H1 (cell line): ENCODE results near the gene CUTC.

Experiments
- EZH2 ChIP-seq: fragments of 200-600 bp; sonication (generic); IDR thresholded peaks from 2 replicates; pipeline ENCODE4 v1.7.1; 2012; ENCODE audit warnings: low read depth, mild to moderate bottlenecking, moderate library complexity, low read length, inconsistent platforms; ENCODE audit not compliant: severe bottlenecking
- HDAC6 ChIP-seq: IDR thresholded peaks from one replicate; pipeline ENCODE4 v1.7.1; 2012; ENCODE audit warnings: low read depth, mild to moderate bottlenecking, inconsistent platforms, low read length, moderate library complexity
- POLR2A ChIP-seq, 2 experiments: IDR thresholded peaks; 1 replicate in 1 of 2; 2 replicates in 1 of 2; pipeline ENCODE4 v1.6.1; 2011; ENCODE audit warnings: low read depth in 2 of 2, low read length in 2 of 2, mild to moderate bottlenecking in 2 of 2; ENCODE audit errors: control extremely low read depth in 1 of 2
- POLR2AphosphoS5 ChIP-seq: IDR thresholded peaks from 2 replicates; pipeline ENCODE4 v1.6.1; 2011; ENCODE audit warnings: low read depth, low read length
- SIN3A ChIP-seq, 2 experiments: IDR thresholded peaks in 1 of 2; conservative IDR thresholded peaks in 1 of 2; 2 replicates each; pipeline ENCODE4 v1.6.1; 2011 to 2012; ENCODE audit warnings: low read length in 2 of 2, improper control_type of control experiment in 1 of 2, low read depth in 1 of 2, mild to moderate bottlenecking in 1 of 2
- TF ChIP-seq, protein P1 (sequence below): IDR thresholded peaks from 2 replicates; pipeline ENCODE4 v1.6.1; 2012; ENCODE audit warnings: inconsistent platforms
- TF ChIP-seq, protein P2 (sequence below): IDR thresholded peaks from 2 replicates; pipeline ENCODE4 v1.6.1; 2011; ENCODE audit warnings: low read depth, mild to moderate bottlenecking, low read length; ENCODE audit not compliant: insufficient read depth

DNA sequence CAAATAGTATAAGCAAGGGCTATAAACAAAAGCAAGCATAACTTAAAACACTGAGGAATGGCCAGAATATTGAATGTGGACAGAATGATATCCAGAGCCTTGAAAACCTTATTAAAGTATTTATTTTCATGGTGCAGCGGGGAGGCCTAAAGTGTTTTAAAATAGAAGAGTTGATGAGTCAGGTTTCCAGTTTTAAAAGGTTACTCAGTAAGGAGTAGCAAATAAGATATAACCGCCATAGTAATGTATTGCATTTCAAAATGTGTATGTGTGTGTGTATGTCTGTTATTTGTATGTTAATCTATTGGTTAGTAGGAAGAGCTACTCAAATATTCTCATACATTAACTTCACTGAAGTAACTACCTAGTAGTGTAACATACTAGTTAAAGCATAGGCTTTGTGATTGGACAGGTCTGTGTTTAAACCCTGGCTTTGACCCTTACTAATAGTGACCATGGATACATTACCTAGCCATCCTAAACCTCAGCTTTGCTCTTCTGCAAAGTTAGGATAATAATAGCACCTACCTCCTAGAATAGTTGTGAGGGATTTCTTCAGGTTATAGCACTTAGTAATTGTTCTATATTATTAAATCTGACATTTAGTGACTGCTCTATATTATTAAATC, 16.9 kb downstream of the CUTC start:
- TF ChIP-seq, protein P1, sequence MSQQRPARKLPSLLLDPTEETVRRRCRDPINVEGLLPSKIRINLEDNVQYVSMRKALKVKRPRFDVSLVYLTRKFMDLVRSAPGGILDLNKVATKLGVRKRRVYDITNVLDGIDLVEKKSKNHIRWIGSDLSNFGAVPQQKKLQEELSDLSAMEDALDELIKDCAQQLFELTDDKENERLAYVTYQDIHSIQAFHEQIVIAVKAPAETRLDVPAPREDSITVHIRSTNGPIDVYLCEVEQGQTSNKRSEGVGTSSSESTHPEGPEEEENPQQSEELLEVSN, result no peak
- TF ChIP-seq EZH2 (no peak), SIN3A (conservative IDR thresholded peaks at IDR 0.05 in 1 of 2, IDR thresholded peaks at IDR 0.05 in 1 of 2; ENCODE audit: low read depth in 1 of 2, low read length in 2 of 2) (no peak), POLR2A (IDR thresholded peaks at IDR 0.05; ENCODE audit: control extremely low read depth in 1 of 2, low read depth in 2 of 2, low read length in 2 of 2) (no peak), POLR2AphosphoS5 (no peak), HDAC6 (no peak)
- TF ChIP-seq, protein P2, sequence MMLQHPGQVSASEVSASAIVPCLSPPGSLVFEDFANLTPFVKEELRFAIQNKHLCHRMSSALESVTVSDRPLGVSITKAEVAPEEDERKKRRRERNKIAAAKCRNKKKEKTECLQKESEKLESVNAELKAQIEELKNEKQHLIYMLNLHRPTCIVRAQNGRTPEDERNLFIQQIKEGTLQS, result no peak
